ENCODE results near the gene PTPRD. TPM values are rescaled to one million over a fixed set of nuclear protein-coding genes. Genes with fewer than 3 reads are reported as not detected.

PTPRD gene
- total RNA-seq, 1 experiment from 2014 or later, result 0.02 TPM

GRCh38 chr9:8643464-8643863 is 1969.3 kb downstream of the PTPRD start:
- H3K9ac ChIP-seq (ENCODE audit: low read length), result no peak overlapping the region
- H3K4me3 ChIP-seq (replicated peaks in 1 of 2; ENCODE audit: low read depth in 1 of 2, low read length in 2 of 2), result no peak overlapping the region
- DNase-seq (ENCODE audit: low read depth, low spot score) (no peak), ATAC-seq (no peak)
- no peaks in the 10 kb centered on the region for H3K9me2 ChIP-seq (ENCODE audit: insufficient read depth)
- TF ChIP-seq, protein P1, sequence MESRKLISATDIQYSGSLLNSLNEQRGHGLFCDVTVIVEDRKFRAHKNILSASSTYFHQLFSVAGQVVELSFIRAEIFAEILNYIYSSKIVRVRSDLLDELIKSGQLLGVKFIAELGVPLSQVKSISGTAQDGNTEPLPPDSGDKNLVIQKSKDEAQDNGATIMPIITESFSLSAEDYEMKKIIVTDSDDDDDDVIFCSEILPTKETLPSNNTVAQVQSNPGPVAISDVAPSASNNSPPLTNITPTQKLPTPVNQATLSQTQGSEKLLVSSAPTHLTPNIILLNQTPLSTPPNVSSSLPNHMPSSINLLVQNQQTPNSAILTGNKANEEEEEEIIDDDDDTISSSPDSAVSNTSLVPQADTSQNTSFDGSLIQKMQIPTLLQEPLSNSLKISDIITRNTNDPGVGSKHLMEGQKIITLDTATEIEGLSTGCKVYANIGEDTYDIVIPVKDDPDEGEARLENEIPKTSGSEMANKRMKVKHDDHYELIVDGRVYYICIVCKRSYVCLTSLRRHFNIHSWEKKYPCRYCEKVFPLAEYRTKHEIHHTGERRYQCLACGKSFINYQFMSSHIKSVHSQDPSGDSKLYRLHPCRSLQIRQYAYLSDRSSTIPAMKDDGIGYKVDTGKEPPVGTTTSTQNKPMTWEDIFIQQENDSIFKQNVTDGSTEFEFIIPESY (IDR thresholded peaks at IDR 0.05; ENCODE audit: extremely low read depth, insufficient replicate concordance, low read length), result no peak
- TF ChIP-seq POLR2A (IDR thresholded peaks at IDR 0.05; ENCODE audit: borderline replicate concordance, extremely low read depth, insufficient read depth, insufficient read length) (no peak), ZNF274 (IDR thresholded peaks at IDR 0.05; ENCODE audit: low read depth, low read length) (no peak), CBX3 (IDR thresholded peaks at IDR 0.05; ENCODE audit: low read depth) (no peak), JUND (IDR thresholded peaks at IDR 0.05) (no peak), SRF (IDR thresholded peaks at IDR 0.05; ENCODE audit: low read depth) (no peak), EGR1 (IDR thresholded peaks at IDR 0.05; ENCODE audit: low read depth) (no peak), POLR2AphosphoS5 (IDR thresholded peaks at IDR 0.05; ENCODE audit: low read depth, low read length) (no peak), EZH2 (IDR thresholded peaks at IDR 0.05) (no peak), TCF7L2 (IDR thresholded peaks at IDR 0.05; ENCODE audit: borderline replicate concordance, extremely low read depth, insufficient read depth, insufficient read length) (no peak), RAD21 (IDR thresholded peaks at IDR 0.05; ENCODE audit: low read depth) (no peak), CTCF (IDR thresholded peaks at IDR 0.05 in 2 of 3, conservative IDR thresholded peaks at IDR 0.05 in 1 of 3; ENCODE audit: borderline replicate concordance in 1 of 3, insufficient read depth in 1 of 3, low read depth in 2 of 3, low read length in 2 of 3) (no peak), ZFX (IDR thresholded peaks at IDR 0.05) (no peak)
- TF ChIP-seq, protein P2, sequence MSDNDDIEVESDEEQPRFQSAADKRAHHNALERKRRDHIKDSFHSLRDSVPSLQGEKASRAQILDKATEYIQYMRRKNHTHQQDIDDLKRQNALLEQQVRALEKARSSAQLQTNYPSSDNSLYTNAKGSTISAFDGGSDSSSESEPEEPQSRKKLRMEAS (IDR thresholded peaks at IDR 0.05), result no peak
- TF ChIP-seq, protein P3, sequence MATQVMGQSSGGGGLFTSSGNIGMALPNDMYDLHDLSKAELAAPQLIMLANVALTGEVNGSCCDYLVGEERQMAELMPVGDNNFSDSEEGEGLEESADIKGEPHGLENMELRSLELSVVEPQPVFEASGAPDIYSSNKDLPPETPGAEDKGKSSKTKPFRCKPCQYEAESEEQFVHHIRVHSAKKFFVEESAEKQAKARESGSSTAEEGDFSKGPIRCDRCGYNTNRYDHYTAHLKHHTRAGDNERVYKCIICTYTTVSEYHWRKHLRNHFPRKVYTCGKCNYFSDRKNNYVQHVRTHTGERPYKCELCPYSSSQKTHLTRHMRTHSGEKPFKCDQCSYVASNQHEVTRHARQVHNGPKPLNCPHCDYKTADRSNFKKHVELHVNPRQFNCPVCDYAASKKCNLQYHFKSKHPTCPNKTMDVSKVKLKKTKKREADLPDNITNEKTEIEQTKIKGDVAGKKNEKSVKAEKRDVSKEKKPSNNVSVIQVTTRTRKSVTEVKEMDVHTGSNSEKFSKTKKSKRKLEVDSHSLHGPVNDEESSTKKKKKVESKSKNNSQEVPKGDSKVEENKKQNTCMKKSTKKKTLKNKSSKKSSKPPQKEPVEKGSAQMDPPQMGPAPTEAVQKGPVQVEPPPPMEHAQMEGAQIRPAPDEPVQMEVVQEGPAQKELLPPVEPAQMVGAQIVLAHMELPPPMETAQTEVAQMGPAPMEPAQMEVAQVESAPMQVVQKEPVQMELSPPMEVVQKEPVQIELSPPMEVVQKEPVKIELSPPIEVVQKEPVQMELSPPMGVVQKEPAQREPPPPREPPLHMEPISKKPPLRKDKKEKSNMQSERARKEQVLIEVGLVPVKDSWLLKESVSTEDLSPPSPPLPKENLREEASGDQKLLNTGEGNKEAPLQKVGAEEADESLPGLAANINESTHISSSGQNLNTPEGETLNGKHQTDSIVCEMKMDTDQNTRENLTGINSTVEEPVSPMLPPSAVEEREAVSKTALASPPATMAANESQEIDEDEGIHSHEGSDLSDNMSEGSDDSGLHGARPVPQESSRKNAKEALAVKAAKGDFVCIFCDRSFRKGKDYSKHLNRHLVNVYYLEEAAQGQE (IDR thresholded peaks at IDR 0.05; ENCODE audit: low read depth), result no peak
- ChIA-PET RAD21 (ENCODE audit: low non-redundant PET in 1 of 2, low total read pairs in 2 of 2, uncharacterized antibody in 2 of 2, unreplicated experiment in 2 of 2) (no interaction called here), CTCF (no interaction called here), POLR2A (no interaction called here)
- H3K9me3 ChIP-seq (ENCODE audit: control insufficient read depth in 1 of 2, insufficient read depth in 1 of 2, low read depth in 1 of 2, low read length in 2 of 2), result peaks cover 3 to 23% of the 10 kb centered on the region in 2 experiments; a peak in 2 of 4 replicates
- H3K36me3 ChIP-seq (ENCODE audit: control insufficient read depth in 1 of 2, insufficient read depth in 2 of 2, low read length in 2 of 2), result no peaks in the 10 kb centered on the region
- H3K27ac ChIP-seq (ENCODE audit: low read depth, low read length), result no peak overlapping the region
- H2AFZ ChIP-seq (ENCODE audit: low read depth, low read length, poor library complexity, severe bottlenecking), result no peak overlapping the region
- intact Hi-C loops (cut with micrococcal nuclease), result no loop called here
- no peaks in the 10 kb centered on the region for H4K20me1 ChIP-seq (ENCODE audit: insufficient read depth)
- no peak overlapping the region for H3K4me2 ChIP-seq (ENCODE audit: low read length)
- H3K27me3 ChIP-seq (ENCODE audit: insufficient read depth, low read length), result no peaks in the 10 kb centered on the region
- no TSS peak for BruUV-seq (replicated peaks)
- no peaks in the 10 kb centered on the region for H3K79me2 ChIP-seq (ENCODE audit: insufficient read depth, low read length)
- H3K4me1 ChIP-seq (ENCODE audit: control insufficient read depth in 1 of 2, insufficient read depth in 2 of 2, low read length in 2 of 2), result no peaks in the 10 kb centered on the region
